Nephron progenitor cell (in vitro differentiated cells): ENCODE results near the gene EID1.
A peak's percentile ranks its signal among the peaks of the same experiment; 100 is the strongest.

Source experiments
- DNase-seq: peaks from one replicate; pipeline ENCODE4 v3.0.0; 2021
- H3K27ac Mint-ChIP-seq: 2 replicates; pipeline ENCODE4 v1.8.0; 2021; ENCODE audit warnings: mild to moderate bottlenecking, moderate library complexity, mixed read lengths
- H3K27me3 Mint-ChIP-seq: 2 replicates; pipeline ENCODE4 v1.8.0; 2021; ENCODE audit warnings: mild to moderate bottlenecking, low read depth, mixed read lengths; ENCODE audit not compliant: poor library complexity
- H3K36me3 Mint-ChIP-seq: 2 replicates; pipeline ENCODE4 v1.8.0; 2021; ENCODE audit warnings: low read depth, mixed read lengths
- H3K4me1 Mint-ChIP-seq: 2 replicates; pipeline ENCODE4 v1.8.0; 2021; ENCODE audit warnings: mixed read lengths
- H3K4me3 Mint-ChIP-seq: 2 replicates; pipeline ENCODE4 v1.8.0; 2021; ENCODE audit warnings: mild to moderate bottlenecking, moderate library complexity, mixed read lengths
- H3K9me3 Mint-ChIP-seq: 2 replicates; pipeline ENCODE4 v1.8.0; 2021; ENCODE audit warnings: mild to moderate bottlenecking, moderate library complexity, mixed read lengths
- CTCF ChIP-seq: fragments of 200-600 bp; sonication (generic); IDR thresholded peaks from 2 replicates; pipeline ENCODE4 v1.5.0; 2021; ENCODE audit warnings: antibody characterized with exemption

The EID1 gene

GRCh38 chr15:48893311-48893710 is 15.4 kb downstream of the EID1 start:
- Mint-ChIP-seq H3K9me3 (no peaks in the 10 kb centered on the region), H3K4me1 (peaks cover 51% of the 10 kb centered on the region), H3K4me3 (no peak overlapping the region), H3K36me3 (no peaks in the 10 kb centered on the region), H3K27ac (no peak overlapping the region), H3K27me3 (no peaks in the 10 kb centered on the region)
- DNase-seq: no peak
- TF ChIP-seq CTCF: no peak

- DNase-seq: peak; percentile 24
- H3K9me3 Mint-ChIP-seq: no peaks in the 10 kb centered on the region
- peaks cover 41% of the 10 kb centered on the region for H3K4me1 Mint-ChIP-seq
- H3K36me3 Mint-ChIP-seq: no peaks in the 10 kb centered on the region
- H3K27me3 Mint-ChIP-seq: no peaks in the 10 kb centered on the region
- H3K4me3 Mint-ChIP-seq: peak overlapping the region; percentile 67
- no peak for TF ChIP-seq CTCF
- H3K27ac Mint-ChIP-seq: peak overlapping the region; percentile 99
Observed at GRCh38 chr15:48896869-48897814, 19.2 kb downstream of the EID1 start.

GRCh38 chr15:48898032-48898431 is 20.1 kb downstream of the EID1 start:
- no peak for DNase-seq
- H3K4me1 Mint-ChIP-seq: peaks cover 46% of the 10 kb centered on the region
- peak overlapping the region; percentile 99 for H3K27ac Mint-ChIP-seq
- H3K9me3 Mint-ChIP-seq: no peaks in the 10 kb centered on the region
- no peaks in the 10 kb centered on the region for H3K36me3 Mint-ChIP-seq
- TF ChIP-seq CTCF: no peak
- H3K27me3 Mint-ChIP-seq: no peaks in the 10 kb centered on the region
- H3K4me3 Mint-ChIP-seq: peak overlapping the region; percentile 67

GRCh38 chr15:48898446-48898845 is 20.5 kb downstream of the EID1 start:
- Mint-ChIP-seq H3K4me3 (peak overlapping the region; percentile 67), H3K36me3 (no peaks in the 10 kb centered on the region), H3K27me3 (no peaks in the 10 kb centered on the region), H3K9me3 (no peaks in the 10 kb centered on the region), H3K4me1 (peaks cover 50% of the 10 kb centered on the region), H3K27ac (peak overlapping the region; percentile 99)
- TF ChIP-seq CTCF: no peak
- peak; percentile 21 for DNase-seq

GRCh38 chr15:48899793-48900192 is 21.9 kb downstream of the EID1 start:
- Mint-ChIP-seq H3K4me1 (peaks cover 51% of the 10 kb centered on the region), H3K4me3 (no peak overlapping the region), H3K9me3 (no peaks in the 10 kb centered on the region), H3K36me3 (no peaks in the 10 kb centered on the region), H3K27ac (no peak overlapping the region), H3K27me3 (no peaks in the 10 kb centered on the region)
- no peak for DNase-seq
- no peak for TF ChIP-seq CTCF

- Mint-ChIP-seq H3K9me3 (peaks cover 16% of the 10 kb centered on the region), H3K4me1 (peaks cover 22% of the 10 kb centered on the region), H3K27ac (no peak overlapping the region), H3K27me3 (peaks cover 4% of the 10 kb centered on the region), H3K36me3 (peaks cover 7% of the 10 kb centered on the region), H3K4me3 (no peak overlapping the region)
- no peak for TF ChIP-seq CTCF
- DNase-seq: no peak
Observed at GRCh38 chr15:48904758-48905157, 26.8 kb downstream of the EID1 start.
